H54 (cell line): Measurements from ENCODE around the gene LAMA3.

Source experiments
- DNase-seq: peaks from one replicate; pipeline ENCODE4 v3.0.0; 2011; ENCODE audit warnings: low spot score, mixed read lengths; ENCODE audit not compliant: insufficient read length
- FAIRE-seq: peaks from 3 replicates; lab custom pipeline; 2011; peaks lifted over from hg19 to GRCh38; lab: Jason Lieb, UNC
- POLR2A ChIP-seq: IDR thresholded peaks from 2 replicates; pipeline ENCODE4 v1.6.1; 2011; ENCODE audit warnings: low read depth, mild to moderate bottlenecking, low read length

LAMA3 gene

DNA sequence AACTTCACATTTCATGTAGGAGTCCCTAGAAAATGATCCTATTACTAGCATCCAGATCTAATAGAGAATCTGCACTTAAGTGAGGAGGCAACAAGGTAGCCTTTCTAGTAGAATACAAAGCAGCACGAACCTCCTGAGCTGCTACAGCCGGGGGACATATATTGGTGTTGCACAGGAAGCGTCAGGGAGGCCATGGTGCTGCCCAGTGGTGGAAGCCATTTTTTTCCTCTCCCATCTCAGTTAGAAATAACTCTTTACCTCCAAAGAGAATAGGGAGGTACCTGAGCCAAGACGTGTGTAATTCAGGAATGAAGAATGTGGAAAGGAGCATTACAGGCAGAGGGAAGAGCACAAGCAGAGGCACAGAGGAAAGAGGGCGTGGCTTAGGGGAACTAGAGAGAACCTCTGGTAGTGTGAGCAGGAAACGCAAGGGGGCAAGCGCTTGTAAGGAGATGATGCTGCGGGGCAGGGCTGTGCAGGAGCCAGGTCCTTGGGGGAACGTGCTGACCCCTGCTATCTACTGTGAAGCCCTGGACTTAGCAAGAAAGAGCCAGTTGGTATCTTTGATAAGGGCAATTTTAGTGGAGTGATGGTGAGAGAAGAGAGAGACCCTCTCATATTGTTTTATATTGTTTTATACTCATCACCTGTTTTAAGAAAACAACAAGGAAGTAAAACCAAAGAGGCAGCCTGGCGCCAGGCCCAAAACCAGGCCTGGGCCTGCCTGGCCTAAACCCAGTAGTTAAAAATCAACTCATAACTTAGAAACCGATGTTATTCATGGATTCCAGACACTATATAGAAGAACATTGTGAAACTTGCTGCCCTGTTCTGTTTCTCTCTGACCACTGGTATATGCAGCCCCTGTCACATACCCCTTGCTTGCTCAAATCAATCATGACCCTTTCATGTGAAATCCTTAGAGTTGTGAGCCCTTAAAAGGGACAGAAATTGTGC is 275.3 kb downstream of the LAMA3 start:
- FAIRE-seq (no peak), DNase-seq (no peak)
- no peak for TF ChIP-seq POLR2A

DNA sequence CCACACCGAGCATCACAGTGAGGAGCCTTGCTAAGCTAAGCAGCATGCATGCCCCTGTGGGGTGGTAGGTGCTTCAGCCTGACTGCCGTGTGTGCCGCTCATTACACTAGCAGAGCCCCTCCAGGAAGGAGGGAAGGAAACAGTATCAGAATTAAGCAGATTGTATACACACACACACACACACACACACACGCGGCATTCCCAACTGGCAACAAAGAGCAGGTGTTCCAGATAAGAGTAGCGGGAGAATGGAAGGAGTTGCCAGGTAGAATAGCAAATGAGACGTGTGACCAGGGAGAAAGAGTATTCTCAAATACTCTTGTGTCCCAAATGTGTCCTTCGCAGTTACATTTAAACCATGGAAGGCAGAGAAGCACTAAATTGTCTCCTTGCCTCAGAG is 277.7 kb downstream of the LAMA3 start:
- no peak for TF ChIP-seq POLR2A
- FAIRE-seq (no peak), DNase-seq (no peak)

DNA sequence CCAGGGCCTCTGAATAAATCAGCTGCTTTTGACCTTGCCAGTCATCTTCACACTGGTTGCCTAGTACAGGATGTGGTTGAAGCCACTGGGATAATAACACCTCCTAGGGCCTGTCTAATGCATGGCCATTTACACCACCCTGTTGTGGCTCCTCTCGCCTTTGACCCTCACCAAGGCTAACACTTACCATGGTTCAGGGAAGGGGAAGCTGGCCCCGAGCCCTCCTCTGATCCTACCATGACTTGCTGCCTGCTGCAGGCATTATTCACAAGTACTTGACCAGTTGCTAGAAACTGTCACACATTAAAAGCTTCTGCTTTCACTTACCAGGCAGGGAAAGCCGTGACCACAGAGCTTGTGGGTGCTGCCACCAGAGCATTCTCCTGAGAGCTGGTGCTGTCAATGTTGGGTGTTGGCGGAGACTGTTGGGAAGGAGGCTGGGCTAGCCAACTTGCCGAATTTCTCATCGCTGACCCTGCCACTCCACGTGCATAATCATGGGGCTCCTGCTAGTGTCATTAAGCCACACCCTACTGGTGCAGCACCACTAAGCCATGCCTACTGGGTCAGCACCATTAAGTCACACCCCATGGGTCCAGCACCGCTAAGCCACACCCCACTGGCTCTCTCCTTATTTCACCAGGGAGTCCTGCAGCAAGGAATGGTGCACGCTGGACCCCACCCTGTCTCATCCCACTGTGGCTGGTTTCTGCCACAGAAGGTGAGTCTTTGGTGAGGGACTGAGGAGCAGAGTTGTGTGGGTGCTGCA is 278.3 kb downstream of the LAMA3 start:
- TF ChIP-seq POLR2A, result no peak

GRCh38 chr18:23968638-23969604 is 279.7 kb downstream of the LAMA3 start:
- no peak for TF ChIP-seq POLR2A
- FAIRE-seq (no peak), DNase-seq (no peak)

More for the DNA sequence above, 278.3 kb downstream of the LAMA3 start:
- DNase-seq, result no peak
- no peak for FAIRE-seq

DNA sequence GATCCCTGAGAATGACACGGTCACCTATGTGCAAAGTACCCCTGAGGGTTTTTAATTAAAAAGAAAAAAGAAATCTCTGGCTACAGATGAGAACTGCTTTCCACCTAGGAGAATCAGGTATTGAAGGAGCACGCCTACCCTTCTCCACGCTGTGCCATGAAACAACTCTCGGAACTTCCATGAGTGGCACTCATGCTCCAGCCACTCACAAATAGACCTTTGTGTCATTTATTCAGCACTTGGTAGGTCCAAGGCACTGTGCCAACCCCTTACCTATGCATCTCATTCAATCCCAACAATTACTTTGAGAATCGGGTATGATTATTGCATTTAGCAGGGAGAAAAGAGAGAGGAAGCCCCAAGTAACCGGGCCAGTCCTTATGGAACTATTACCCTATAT is 280.4 kb downstream of the LAMA3 start:
- no peak for DNase-seq
- no peak for TF ChIP-seq POLR2A
- no peak for FAIRE-seq

- FAIRE-seq (no peak), DNase-seq (no peak)
- TF ChIP-seq POLR2A, result no peak
Measured at GRCh38 chr18:23970161-23971096, 281.2 kb downstream of the LAMA3 start.

GRCh38 chr18:23971097-23971440 is 281.8 kb downstream of the LAMA3 start:
- TF ChIP-seq POLR2A, result no peak
- no peak for FAIRE-seq
- DNase-seq, result no peak

DNA sequence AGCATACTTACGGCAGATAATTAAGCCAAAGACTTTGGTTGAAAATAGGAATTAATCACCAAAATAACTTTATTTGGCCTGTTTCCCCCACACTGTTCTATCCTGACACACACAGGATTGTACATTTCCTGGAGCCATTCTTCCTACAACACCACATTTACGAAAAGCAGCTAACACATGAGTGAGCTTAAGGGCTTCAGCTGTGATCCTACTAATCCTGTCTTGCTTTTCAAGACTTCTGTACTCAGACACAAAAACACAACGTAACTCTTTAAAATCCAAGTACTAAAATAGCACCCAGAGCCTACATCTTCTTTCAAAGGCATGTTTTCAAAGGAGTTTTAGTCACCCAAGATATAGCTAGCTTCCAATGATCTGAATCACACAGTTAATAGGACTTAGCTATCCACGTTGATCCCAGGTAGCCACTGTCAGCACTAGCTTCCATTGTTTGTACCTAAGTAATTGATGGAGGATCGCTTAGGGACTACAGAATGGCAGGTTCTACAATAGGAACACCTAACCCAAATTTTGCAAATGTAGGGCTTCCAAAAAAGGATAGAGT is 282.5 kb downstream of the LAMA3 start:
- DNase-seq, result no peak
- no peak for FAIRE-seq
- no peak for TF ChIP-seq POLR2A

DNA sequence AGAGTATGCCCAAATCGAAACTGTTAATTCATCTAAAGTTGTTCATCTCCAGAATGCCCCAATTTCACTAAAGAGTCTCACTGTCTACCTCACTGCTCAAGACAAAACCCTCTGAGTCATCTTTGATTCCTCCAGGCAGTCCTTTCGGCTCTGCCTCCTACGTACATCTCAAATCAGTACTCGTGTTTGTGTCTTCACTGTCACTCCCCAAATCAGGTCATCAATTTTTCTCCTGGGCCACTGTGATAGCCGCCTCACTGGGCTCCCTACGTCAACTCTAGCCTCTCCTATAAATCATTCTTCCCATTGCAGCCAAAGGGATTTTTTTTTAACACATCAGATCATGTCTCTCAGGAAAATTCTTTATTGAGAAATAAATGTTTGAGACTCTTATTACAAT is 283.2 kb downstream of the LAMA3 start:
- TF ChIP-seq POLR2A, result no peak
- no peak for DNase-seq
- FAIRE-seq, result no peak

GRCh38 chr18:23977103-23977502 is 287.9 kb downstream of the LAMA3 start:
- no peak for FAIRE-seq
- no peak for TF ChIP-seq POLR2A
- no peak for DNase-seq

- DNase-seq (no peak), FAIRE-seq (no peak)
- no peak for TF ChIP-seq POLR2A
Measured at GRCh38 chr18:23977719-23978483, 288.6 kb downstream of the LAMA3 start.
